OCI-LY1 (cell line): Measurements from ENCODE around the gene DNAH17.

Source experiments
- H2AFZ ChIP-seq: fragments of 200-600 bp; sonication (generic), shearing (Covaris generic); 2 replicates; pipeline ENCODE4 v1.6.0; 2014; ENCODE audit warnings: antibody characterized with exemption, mild to moderate bottlenecking, low read length
- H3F3A ChIP-seq: fragments of 200-600 bp; sonication (generic), shearing (Covaris generic); 2 replicates; pipeline ENCODE4 v1.6.0; 2014; ENCODE audit warnings: mild to moderate bottlenecking, antibody characterized with exemption, low read length, moderate library complexity; ENCODE audit not compliant: insufficient read depth
- H3K27ac ChIP-seq: fragments of 200-600 bp; sonication (generic); 2 replicates; pipeline ENCODE4 v1.5.1; 2014; ENCODE audit warnings: low read length, mixed run types, mild to moderate bottlenecking, low read depth; ENCODE audit not compliant: poor library complexity, severe bottlenecking
- H3K27me3 ChIP-seq: fragments of 200-600 bp; sonication (generic); 2 replicates; pipeline ENCODE4 v1.6.0; 2014; ENCODE audit warnings: antibody characterized with exemption, mild to moderate bottlenecking, low read length, moderate library complexity; ENCODE audit not compliant: insufficient read depth
- H3K36me3 ChIP-seq: fragments of 200-600 bp; sonication (generic); 2 replicates; pipeline ENCODE4 v1.6.1; 2014; ENCODE audit warnings: mild to moderate bottlenecking, antibody characterized with exemption, low read length, moderate library complexity, mixed read lengths; ENCODE audit not compliant: insufficient read depth
- H3K4me1 ChIP-seq: fragments of 200-600 bp; sonication (generic); 2 replicates; pipeline ENCODE4 v1.5.1; 2014; ENCODE audit warnings: mild to moderate bottlenecking, low read length, moderate library complexity; ENCODE audit not compliant: insufficient read depth, severe bottlenecking
- H3K4me2 ChIP-seq: fragments of 200-600 bp; sonication (generic), shearing (Covaris generic); 2 replicates; pipeline ENCODE4 v1.6.1; 2014; ENCODE audit warnings: low read length
- H3K4me3 ChIP-seq: fragments of 200-600 bp; sonication (generic); 2 replicates; pipeline ENCODE4 v1.5.1; 2014; ENCODE audit warnings: low read length, low read depth, mild to moderate bottlenecking, mixed read lengths; ENCODE audit not compliant: poor library complexity, severe bottlenecking
- H3K79me2 ChIP-seq: fragments of 200-600 bp; shearing (Covaris generic); 2 replicates; pipeline ENCODE4 v1.6.1; 2016; ENCODE audit warnings: mixed run types, low read length, mixed read lengths; ENCODE audit not compliant: insufficient read depth
- H3K9ac ChIP-seq: fragments of 200-600 bp; sonication (generic), shearing (Covaris generic); 2 replicates; pipeline ENCODE4 v1.6.1; 2014; ENCODE audit warnings: mild to moderate bottlenecking, low read length, mixed read lengths
- H3K9me2 ChIP-seq: fragments of 200-600 bp; sonication (generic), shearing (Covaris generic); 2 replicates; pipeline ENCODE4 v1.6.1; 2014; ENCODE audit warnings: low read depth, mild to moderate bottlenecking, low read length, mixed read lengths
- H3K9me3 ChIP-seq: fragments of 200-600 bp; shearing (Covaris generic); 2 replicates; pipeline ENCODE4 v1.6.1; 2014; ENCODE audit warnings: low read length, mixed read lengths
- H4K20me1 ChIP-seq: fragments of 200-600 bp; sonication (generic), shearing (Covaris generic); 2 replicates; pipeline ENCODE4 v1.6.0; 2016; ENCODE audit warnings: mild to moderate bottlenecking, low read length; ENCODE audit not compliant: insufficient read depth
- EZH2 ChIP-seq: fragments of 200-600 bp; sonication (generic), shearing (Covaris generic); IDR thresholded peaks from 2 replicates; pipeline ENCODE4 v1.8.0; 2017; ENCODE audit warnings: borderline replicate concordance, mixed run types, mild to moderate bottlenecking, antibody characterized with exemption, low read length, moderate library complexity, mixed read lengths
- TF ChIP-seq, protein P1 (sequence below): fragments of 200-600 bp; sonication (generic), shearing (Covaris generic); IDR thresholded peaks from 2 replicates; pipeline ENCODE4 v1.5.1; 2017; ENCODE audit warnings: mild to moderate bottlenecking, antibody characterized with exemption, low read length, moderate library complexity, mixed read lengths

Gene DNAH17

GRCh38 chr17:78585006-78585630, 7.9 kb upstream of the DNAH17 start:
- H3K9me2 ChIP-seq = no peaks in the 10 kb centered on the region
- no peak overlapping the region for H3K4me2 ChIP-seq
- no peak for TF ChIP-seq EZH2
- TF ChIP-seq, protein P1, sequence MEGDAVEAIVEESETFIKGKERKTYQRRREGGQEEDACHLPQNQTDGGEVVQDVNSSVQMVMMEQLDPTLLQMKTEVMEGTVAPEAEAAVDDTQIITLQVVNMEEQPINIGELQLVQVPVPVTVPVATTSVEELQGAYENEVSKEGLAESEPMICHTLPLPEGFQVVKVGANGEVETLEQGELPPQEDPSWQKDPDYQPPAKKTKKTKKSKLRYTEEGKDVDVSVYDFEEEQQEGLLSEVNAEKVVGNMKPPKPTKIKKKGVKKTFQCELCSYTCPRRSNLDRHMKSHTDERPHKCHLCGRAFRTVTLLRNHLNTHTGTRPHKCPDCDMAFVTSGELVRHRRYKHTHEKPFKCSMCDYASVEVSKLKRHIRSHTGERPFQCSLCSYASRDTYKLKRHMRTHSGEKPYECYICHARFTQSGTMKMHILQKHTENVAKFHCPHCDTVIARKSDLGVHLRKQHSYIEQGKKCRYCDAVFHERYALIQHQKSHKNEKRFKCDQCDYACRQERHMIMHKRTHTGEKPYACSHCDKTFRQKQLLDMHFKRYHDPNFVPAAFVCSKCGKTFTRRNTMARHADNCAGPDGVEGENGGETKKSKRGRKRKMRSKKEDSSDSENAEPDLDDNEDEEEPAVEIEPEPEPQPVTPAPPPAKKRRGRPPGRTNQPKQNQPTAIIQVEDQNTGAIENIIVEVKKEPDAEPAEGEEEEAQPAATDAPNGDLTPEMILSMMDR = no peak
- no peak overlapping the region for H2AFZ ChIP-seq
- H3K4me3 ChIP-seq = no peak overlapping the region
- no peaks in the 10 kb centered on the region for H3F3A ChIP-seq
- no peaks in the 10 kb centered on the region for H4K20me1 ChIP-seq
- no peaks in the 10 kb centered on the region for H3K4me1 ChIP-seq
- H3K79me2 ChIP-seq = no peaks in the 10 kb centered on the region
- H3K27me3 ChIP-seq = no peaks in the 10 kb centered on the region
- no peaks in the 10 kb centered on the region for H3K9me3 ChIP-seq
- no peak overlapping the region for H3K27ac ChIP-seq
- no peak overlapping the region for H3K9ac ChIP-seq
- no peaks in the 10 kb centered on the region for H3K36me3 ChIP-seq

DNA sequence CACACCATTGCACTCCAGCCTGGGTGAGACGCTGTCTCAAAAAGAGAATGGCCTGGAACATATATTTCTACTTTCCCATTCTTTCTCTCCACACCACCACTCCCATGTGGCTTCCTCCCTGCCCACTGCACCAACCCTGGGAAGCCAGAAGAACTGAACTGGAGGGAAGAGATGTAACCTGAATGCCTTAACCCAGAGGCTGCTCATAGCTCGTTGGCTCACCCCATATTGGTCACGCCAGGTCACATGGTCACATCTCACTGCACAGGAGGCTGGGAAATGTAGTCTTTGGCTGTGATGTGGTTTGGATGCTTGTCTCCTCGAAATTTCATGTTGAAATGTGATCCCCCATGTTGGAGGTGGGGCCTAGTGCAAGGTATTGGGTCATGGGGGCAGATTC, 5.9 kb upstream of the DNAH17 start:
- Histone ChIP-seq H4K20me1 (no peaks in the 10 kb centered on the region), H3K9me3 (no peaks in the 10 kb centered on the region), H3K4me1 (no peaks in the 10 kb centered on the region), H3F3A (no peaks in the 10 kb centered on the region), H3K4me3 (no peak overlapping the region), H3K4me2 (no peak overlapping the region), H3K9ac (no peak overlapping the region), H3K27me3 (no peaks in the 10 kb centered on the region), H3K79me2 (no peaks in the 10 kb centered on the region), H3K27ac (no peak overlapping the region), H3K36me3 (no peaks in the 10 kb centered on the region), H2AFZ (no peak overlapping the region), H3K9me2 (no peaks in the 10 kb centered on the region)
- TF ChIP-seq EZH2 = no peak
- TF ChIP-seq, protein P1 = no peak

GRCh38 chr17:78581304-78581703, 4.1 kb upstream of the DNAH17 start:
- H3K4me1 ChIP-seq = no peaks in the 10 kb centered on the region
- no peaks in the 10 kb centered on the region for H3F3A ChIP-seq
- H3K9me2 ChIP-seq = no peaks in the 10 kb centered on the region
- H3K27ac ChIP-seq = no peak overlapping the region
- no peak overlapping the region for H3K4me2 ChIP-seq
- H3K27me3 ChIP-seq = no peaks in the 10 kb centered on the region
- no peaks in the 10 kb centered on the region for H3K79me2 ChIP-seq
- H3K36me3 ChIP-seq = no peaks in the 10 kb centered on the region
- H3K9me3 ChIP-seq = no peaks in the 10 kb centered on the region
- no peak overlapping the region for H2AFZ ChIP-seq
- H4K20me1 ChIP-seq = no peaks in the 10 kb centered on the region
- no peak overlapping the region for H3K4me3 ChIP-seq
- TF ChIP-seq, protein P1 = no peak
- no peak for TF ChIP-seq EZH2
- H3K9ac ChIP-seq = no peak overlapping the region
